ENCODE measurements around the gene GSTA5.

GRCh38 chr6:52808660-52809059 is 32.0 kb downstream of the GSTA5 start:
- TF ChIP-seq CTCF (IDR thresholded peaks at IDR 0.05) (no peak), POLR2A (IDR thresholded peaks at IDR 0.05; ENCODE audit: low read depth) (no peak), POLR2AphosphoS5 (IDR thresholded peaks at IDR 0.05) (no peak), EP300 (IDR thresholded peaks at IDR 0.05) (no peak)
